Ovary (tissue), 9 donors: ENCODE data around the gene NUP50. TPM values are rescaled to one million over a fixed set of nuclear protein-coding genes. Genes with fewer than 3 reads are reported as not detected.

ENCODE experiments used
- DNase-seq, 5 donors: peaks; one replicate each; pipeline ENCODE4 v3.0.0-alpha.2; 2019 to 2020
- H3K27ac ChIP-seq, 2 donors: fragments of 200-600 bp; one replicate each; pipeline versions ENCODE4 v1.5.1 to v1.8.0; 2019 to 2022
- H3K27me3 ChIP-seq: fragments of 200-600 bp; one replicate; pipeline ENCODE4 v1.8.0; 2022
- H3K36me3 ChIP-seq: fragments of 200-600 bp; sonication (generic); one replicate; pipeline ENCODE4 v1.5.1; 2019
- H3K4me1 ChIP-seq: one replicate; pipeline ENCODE4 v1.8.1; 2013; ENCODE audit warnings: mild to moderate bottlenecking, moderate library complexity; ENCODE audit not compliant: insufficient read depth
- H3K4me3 ChIP-seq: fragments of 200-600 bp; sonication (generic); one replicate; pipeline ENCODE4 v1.5.1; 2017
- H3K9me3 ChIP-seq, 2 donors: fragments of 200-600 bp in 1 of 2; sonication (generic) in 1 of 2; one replicate each; pipeline versions ENCODE4 v1.5.1 to v1.8.1; 2013 to 2019; ENCODE audit warnings: mild to moderate bottlenecking in 1 of 2, moderate library complexity in 1 of 2
- EP300 ChIP-seq: sonication (generic); formaldehyde crosslinking; IDR thresholded peaks from one replicate; pipeline ENCODE4 v1.6.1; 2017; ENCODE audit warnings: antibody characterized with exemption
- POLR2A ChIP-seq: fragments of 450-650 bp; IDR thresholded peaks from one replicate; pipeline ENCODE4 v1.6.1; 2017; ENCODE audit warnings: antibody characterized with exemption, mild to moderate bottlenecking, moderate library complexity
- WGBS, 3 donors: extraction: QIAGEN DNeasy Blood & Tissue Kit in 1 of 3; methylation state at CpG; one replicate each; pipeline versions ENCODE4 v1.1.5 to v1.1.7; 2013 to 2017; 5-methylcytosine and 5-hydroxymethylcytosine counted together
- intact Hi-C, 4 donors: fragments of 100-400 bp; cut with DNase I; formaldehyde crosslinking; loops; one replicate each; pipeline versions ENCODE4 v1.11.0 to v1.15.1; 2022 to 2023
- polyA plus RNA-seq, 2 donors: library from polyadenylated mRNA; stranded (reverse); fragments of 200-250 nt in 1 of 2; fragments of 350-450 nt in 1 of 2; fragmentation: Illumina TruSeq in 1 of 2; extraction: RNeasy Lipid Tissue Mini Kit (QIAGEN cat#74804) in 1 of 2; gene quantifications; one replicate each; pipeline ENCODE4 v1.2.3, GENCODE V29; 2013 to 2014
- total RNA-seq, 7 donors: library from RNA; depleted of rRNA in 2 of 7; stranded (reverse); fragments of >200 nt in 2 of 7; fragmentation: NEBNext Ultra II Directional in 3 of 7; extraction: Animal tissue kit (Norgen Biotek cat#: 25700) in 3 of 7; gene quantifications; one replicate each; pipeline versions ENCODE4 v1.1.0 to v1.2.4, GENCODE V29; 2016 to 2023
- TF ChIP-seq, protein P1 (sequence below), 3 donors: fragments of 450-650 bp in 2 of 3; fragments of 200-600 bp in 1 of 3; IDR thresholded peaks; one replicate each; pipeline versions ENCODE4 v1.5.1 to v1.8.0; 2016 to 2022; ENCODE audit warnings: antibody characterized with exemption in 3 of 3, mild to moderate bottlenecking in 1 of 3
- donor health status: DM: no; HTN: no; CAD: no; lungs with moderate emphysema.
- donor health status: DM: no; HTN: no; CAD: no.
- donor health status: Bipolar disorder and iron deficiency.
- donor health status: DM: yes; HTN: yes; CAD: no.
- donor health status: DM: no; HTN: no; CAD: no.
- donor health status: DM: yes; HTN: yes; CAD: no.

NUP50 gene
- total and polyA plus RNA-seq, 9 donors = 12.4 to 58.6 (median 44.2) TPM

DNA sequence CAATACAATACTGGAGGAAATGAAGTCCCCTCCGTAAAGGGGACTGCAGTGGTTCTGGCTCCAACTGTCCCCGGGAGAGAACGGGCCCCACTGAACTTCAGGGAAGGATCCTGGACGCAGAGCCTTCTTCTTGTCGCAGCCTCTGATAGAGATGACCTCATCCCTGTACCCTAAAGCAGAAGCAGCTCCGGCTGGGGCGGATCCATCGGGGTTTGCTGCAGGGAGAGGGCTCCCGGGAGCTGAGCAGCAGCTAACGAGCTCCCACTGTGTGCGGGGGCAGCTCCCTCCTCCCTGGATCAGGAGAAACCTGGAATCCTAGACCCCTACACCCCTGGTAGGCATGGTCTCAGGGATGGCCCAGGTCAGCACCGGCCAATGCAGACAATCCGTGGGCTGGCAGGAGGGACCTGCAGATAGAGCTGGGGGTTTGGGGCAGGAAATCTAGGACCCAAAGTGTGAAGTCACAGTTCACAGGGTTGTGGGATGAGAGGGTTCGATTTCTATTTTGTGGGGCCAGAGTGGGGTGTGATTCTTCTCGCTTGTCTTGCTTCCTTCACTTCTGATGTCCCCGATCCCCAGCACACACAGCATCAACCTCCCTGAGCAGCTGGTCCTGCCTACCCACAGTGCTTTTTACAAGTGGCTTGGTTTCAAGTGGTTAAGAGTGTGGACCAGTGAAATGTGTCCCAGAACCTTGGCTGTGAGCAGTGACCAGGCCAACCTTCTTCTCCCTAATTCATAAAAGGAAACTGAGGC lies 64.1 kb downstream of the NUP50 start:
- intact Hi-C loops = no loop called here
- 77 to 88% (median 83%) methylated on average over 16 of the region's 16 CpGs for WGBS, 3 donors
- DNase-seq = no peak

DNA sequence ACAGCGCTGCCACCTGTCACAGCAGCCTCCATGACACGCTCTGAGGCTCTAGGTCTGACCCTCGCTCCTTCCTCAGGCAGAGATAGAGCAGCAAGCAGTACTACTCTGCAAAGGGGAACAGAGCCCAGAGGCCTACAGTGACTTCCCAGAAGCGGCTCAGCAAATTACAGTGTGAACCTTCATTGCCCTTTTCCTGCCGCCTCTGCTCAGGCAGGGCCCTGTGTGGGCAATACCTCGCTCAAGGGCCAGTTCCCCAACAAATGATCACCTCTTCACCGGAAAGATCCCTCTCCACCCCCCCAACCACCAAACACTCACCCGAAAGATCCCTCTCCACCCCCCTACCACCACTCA lies 64.7 kb downstream of the NUP50 start:
- intact Hi-C loops = no loop called here
- Histone ChIP-seq H3K4me1 (peaks cover 2% of the 10 kb centered on the region), H3K36me3 (no peaks in the 10 kb centered on the region), H3K27ac (no peak overlapping the region), H3K27me3 (no peaks in the 10 kb centered on the region), H3K9me3 (no peaks in the 10 kb centered on the region), H3K4me3 (no peak overlapping the region)
- no peak for DNase-seq
- TF ChIP-seq POLR2A = no peak
- TF ChIP-seq, protein P1, sequence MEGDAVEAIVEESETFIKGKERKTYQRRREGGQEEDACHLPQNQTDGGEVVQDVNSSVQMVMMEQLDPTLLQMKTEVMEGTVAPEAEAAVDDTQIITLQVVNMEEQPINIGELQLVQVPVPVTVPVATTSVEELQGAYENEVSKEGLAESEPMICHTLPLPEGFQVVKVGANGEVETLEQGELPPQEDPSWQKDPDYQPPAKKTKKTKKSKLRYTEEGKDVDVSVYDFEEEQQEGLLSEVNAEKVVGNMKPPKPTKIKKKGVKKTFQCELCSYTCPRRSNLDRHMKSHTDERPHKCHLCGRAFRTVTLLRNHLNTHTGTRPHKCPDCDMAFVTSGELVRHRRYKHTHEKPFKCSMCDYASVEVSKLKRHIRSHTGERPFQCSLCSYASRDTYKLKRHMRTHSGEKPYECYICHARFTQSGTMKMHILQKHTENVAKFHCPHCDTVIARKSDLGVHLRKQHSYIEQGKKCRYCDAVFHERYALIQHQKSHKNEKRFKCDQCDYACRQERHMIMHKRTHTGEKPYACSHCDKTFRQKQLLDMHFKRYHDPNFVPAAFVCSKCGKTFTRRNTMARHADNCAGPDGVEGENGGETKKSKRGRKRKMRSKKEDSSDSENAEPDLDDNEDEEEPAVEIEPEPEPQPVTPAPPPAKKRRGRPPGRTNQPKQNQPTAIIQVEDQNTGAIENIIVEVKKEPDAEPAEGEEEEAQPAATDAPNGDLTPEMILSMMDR (IDR thresholded peaks at IDR 0.05) = no peak
- no peak for TF ChIP-seq EP300
- 86 to 98% (median 95%) methylated on average over 8 of the region's 8 CpGs for WGBS, 3 donors

More for the DNA sequence above, 64.1 kb downstream of the NUP50 start:
- Histone ChIP-seq H3K27me3 (no peaks in the 10 kb centered on the region), H3K27ac (no peak overlapping the region), H3K4me1 (peaks cover 2% of the 10 kb centered on the region), H3K36me3 (no peaks in the 10 kb centered on the region), H3K9me3 (no peaks in the 10 kb centered on the region), H3K4me3 (no peak overlapping the region)
- TF ChIP-seq POLR2A (no peak), EP300 (no peak)
- TF ChIP-seq, protein P1 (IDR thresholded peaks at IDR 0.05) = no peak

DNA sequence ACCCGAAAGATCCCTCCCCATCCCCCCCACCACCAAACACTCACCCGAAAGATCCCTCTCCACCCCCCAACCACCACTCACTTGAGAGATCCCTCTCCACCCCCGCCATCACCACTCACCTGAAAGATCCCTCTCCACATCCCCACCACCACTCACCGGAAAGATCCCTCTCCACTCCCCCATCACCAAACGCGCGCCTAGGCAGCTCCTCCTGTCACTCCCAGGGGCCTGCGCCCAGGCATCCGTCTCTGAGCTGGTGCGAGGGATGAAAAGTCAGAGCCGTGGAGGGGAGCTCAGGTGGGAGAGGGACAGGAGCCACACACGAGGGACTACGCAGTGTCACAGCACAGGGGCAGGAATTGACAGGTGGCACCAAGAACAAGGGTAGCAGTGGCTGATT lies 65.5 kb downstream of the NUP50 start:
- DNase-seq = no peak
- Histone ChIP-seq H3K27me3 (no peaks in the 10 kb centered on the region), H3K4me3 (no peak overlapping the region), H3K27ac (no peak overlapping the region), H3K9me3 (no peaks in the 10 kb centered on the region), H3K4me1 (peaks cover 2% of the 10 kb centered on the region), H3K36me3 (no peaks in the 10 kb centered on the region)
- intact Hi-C loops = no loop called here
- WGBS, 3 donors = 83 to 89% (median 88%) methylated on average over 8 to 13 of the region's 13 CpGs
- TF ChIP-seq, protein P1 (IDR thresholded peaks at IDR 0.05) = no peak
- TF ChIP-seq POLR2A (no peak), EP300 (no peak)

DNA sequence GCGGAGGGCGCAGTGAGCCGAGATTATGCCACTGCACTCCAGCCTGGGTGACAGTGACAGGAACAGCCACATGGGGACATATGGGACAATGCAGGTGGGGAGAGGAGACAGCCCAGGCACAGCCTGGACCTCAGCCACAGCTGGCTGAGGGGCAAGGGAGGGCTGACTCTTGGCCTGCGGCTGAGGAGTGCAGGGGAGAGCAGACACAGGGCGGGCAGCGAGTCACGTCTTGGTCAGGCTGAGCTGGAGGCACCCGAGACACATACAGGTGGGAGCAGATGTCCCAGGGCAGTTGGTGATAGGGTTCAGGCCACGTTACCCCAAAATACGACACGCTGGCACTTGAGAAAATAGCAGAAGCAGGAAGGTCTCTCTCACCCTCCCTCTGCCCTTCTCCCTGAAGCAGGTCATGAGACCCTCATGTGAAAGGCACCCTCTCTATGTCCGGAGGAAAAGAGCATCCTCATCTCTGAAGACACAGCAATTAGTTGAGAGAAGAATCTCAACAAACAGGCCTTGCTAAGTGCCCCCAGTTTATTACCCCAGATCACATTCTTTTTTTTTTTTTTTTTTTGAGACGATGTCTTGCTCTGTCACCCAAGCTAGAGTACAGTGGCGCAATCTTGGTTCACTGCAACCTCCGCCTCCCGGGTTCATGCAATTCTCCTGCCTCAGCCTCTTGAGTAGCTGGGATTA lies 66.4 kb downstream of the NUP50 start:
- H3K27ac ChIP-seq = no peak overlapping the region
- TF ChIP-seq, protein P1 (IDR thresholded peaks at IDR 0.05) = no peak
- no peak for TF ChIP-seq POLR2A
- TF ChIP-seq EP300 = no peak
- no peaks in the 10 kb centered on the region for H3K9me3 ChIP-seq
- H3K27me3 ChIP-seq = no peaks in the 10 kb centered on the region
- WGBS, 3 donors = 81 to 91% (median 85%) methylated on average over 16 of the region's 16 CpGs
- no peak for DNase-seq
- H3K36me3 ChIP-seq = no peaks in the 10 kb centered on the region
- intact Hi-C loops = no loop called here
- peaks cover 2% of the 10 kb centered on the region for H3K4me1 ChIP-seq
- no peak overlapping the region for H3K4me3 ChIP-seq
